Ishikawa (cell line): Measurements from ENCODE around the gene MYZAP.

Experiments used
- CEBPB ChIP-seq: IDR thresholded peaks from 2 replicates; pipeline ENCODE4 v1.6.1; 2012
- CREB1 ChIP-seq: IDR thresholded peaks from 2 replicates; pipeline ENCODE4 v1.6.1; 2012; ENCODE audit warnings: low read depth
- EGR1 ChIP-seq: IDR thresholded peaks from 2 replicates; pipeline ENCODE4 v1.6.1; 2012
- EP300 ChIP-seq: IDR thresholded peaks from 2 replicates; pipeline ENCODE4 v1.6.1; 2012; ENCODE audit warnings: borderline replicate concordance
- FOXM1 ChIP-seq: IDR thresholded peaks from 2 replicates; pipeline ENCODE4 v1.6.1; 2012; ENCODE audit warnings: low read depth, borderline replicate concordance
- NFIC ChIP-seq: IDR thresholded peaks from 2 replicates; pipeline ENCODE4 v1.6.1; 2012
- RAD21 ChIP-seq: IDR thresholded peaks from 2 replicates; pipeline ENCODE4 v1.6.1; 2012; ENCODE audit warnings: low read depth
- TAF1 ChIP-seq: IDR thresholded peaks from 2 replicates; pipeline ENCODE4 v1.6.1; 2012; ENCODE audit warnings: low read depth, mild to moderate bottlenecking
- TCF12 ChIP-seq: IDR thresholded peaks from 2 replicates; pipeline ENCODE4 v1.6.1; 2012; ENCODE audit warnings: low read depth
- TEAD4 ChIP-seq: IDR thresholded peaks from 2 replicates; pipeline ENCODE4 v1.6.1; 2012
- ZBTB7A ChIP-seq: IDR thresholded peaks from 2 replicates; pipeline ENCODE4 v1.6.1; 2012; ENCODE audit warnings: low read depth
- TF ChIP-seq, protein P1 (sequence below): IDR thresholded peaks from 2 replicates; pipeline ENCODE4 v1.6.1; 2012
- TF ChIP-seq, protein P2 (sequence below): IDR thresholded peaks from 2 replicates; pipeline ENCODE4 v1.6.1; 2012
- TF ChIP-seq, protein P3 (sequence below): IDR thresholded peaks from 2 replicates; pipeline ENCODE4 v1.6.1; 2012; ENCODE audit warnings: low read depth, mild to moderate bottlenecking

MYZAP gene

DNA sequence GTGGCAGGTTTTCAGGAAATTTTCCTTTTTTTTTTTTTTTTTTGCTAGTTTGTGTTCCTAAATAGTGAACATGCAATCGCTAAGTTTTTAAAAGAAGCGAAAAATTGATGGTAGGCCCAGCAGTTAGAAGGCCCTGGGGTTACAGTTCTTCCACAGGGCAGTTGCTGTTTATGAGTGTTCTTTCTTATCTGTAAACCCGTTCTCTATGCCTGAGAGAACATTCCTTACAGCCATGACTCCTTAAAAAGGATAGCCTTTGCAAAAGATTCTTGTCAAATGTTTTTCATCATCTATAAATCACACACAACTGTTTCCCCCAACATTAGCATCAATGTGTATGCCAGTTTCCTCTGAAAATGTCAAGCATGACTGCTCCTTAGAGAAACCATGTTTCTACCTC is 23.8 kb upstream of the MYZAP start:
- TF ChIP-seq ZBTB7A, result no peak
- TF ChIP-seq FOXM1, result no peak
- no peak for TF ChIP-seq EP300
- no peak for TF ChIP-seq RAD21
- TF ChIP-seq TAF1, result no peak
- TF ChIP-seq NFIC, result no peak
- no peak for TF ChIP-seq TCF12
- TF ChIP-seq, protein P1, sequence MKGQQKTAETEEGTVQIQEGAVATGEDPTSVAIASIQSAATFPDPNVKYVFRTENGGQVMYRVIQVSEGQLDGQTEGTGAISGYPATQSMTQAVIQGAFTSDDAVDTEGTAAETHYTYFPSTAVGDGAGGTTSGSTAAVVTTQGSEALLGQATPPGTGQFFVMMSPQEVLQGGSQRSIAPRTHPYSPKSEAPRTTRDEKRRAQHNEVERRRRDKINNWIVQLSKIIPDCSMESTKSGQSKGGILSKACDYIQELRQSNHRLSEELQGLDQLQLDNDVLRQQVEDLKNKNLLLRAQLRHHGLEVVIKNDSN, result no peak
- TF ChIP-seq, protein P2, sequence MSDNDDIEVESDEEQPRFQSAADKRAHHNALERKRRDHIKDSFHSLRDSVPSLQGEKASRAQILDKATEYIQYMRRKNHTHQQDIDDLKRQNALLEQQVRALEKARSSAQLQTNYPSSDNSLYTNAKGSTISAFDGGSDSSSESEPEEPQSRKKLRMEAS, result no peak
- TF ChIP-seq TEAD4, result no peak
- no peak for TF ChIP-seq CREB1
- no peak for TF ChIP-seq CEBPB
- TF ChIP-seq, protein P3, sequence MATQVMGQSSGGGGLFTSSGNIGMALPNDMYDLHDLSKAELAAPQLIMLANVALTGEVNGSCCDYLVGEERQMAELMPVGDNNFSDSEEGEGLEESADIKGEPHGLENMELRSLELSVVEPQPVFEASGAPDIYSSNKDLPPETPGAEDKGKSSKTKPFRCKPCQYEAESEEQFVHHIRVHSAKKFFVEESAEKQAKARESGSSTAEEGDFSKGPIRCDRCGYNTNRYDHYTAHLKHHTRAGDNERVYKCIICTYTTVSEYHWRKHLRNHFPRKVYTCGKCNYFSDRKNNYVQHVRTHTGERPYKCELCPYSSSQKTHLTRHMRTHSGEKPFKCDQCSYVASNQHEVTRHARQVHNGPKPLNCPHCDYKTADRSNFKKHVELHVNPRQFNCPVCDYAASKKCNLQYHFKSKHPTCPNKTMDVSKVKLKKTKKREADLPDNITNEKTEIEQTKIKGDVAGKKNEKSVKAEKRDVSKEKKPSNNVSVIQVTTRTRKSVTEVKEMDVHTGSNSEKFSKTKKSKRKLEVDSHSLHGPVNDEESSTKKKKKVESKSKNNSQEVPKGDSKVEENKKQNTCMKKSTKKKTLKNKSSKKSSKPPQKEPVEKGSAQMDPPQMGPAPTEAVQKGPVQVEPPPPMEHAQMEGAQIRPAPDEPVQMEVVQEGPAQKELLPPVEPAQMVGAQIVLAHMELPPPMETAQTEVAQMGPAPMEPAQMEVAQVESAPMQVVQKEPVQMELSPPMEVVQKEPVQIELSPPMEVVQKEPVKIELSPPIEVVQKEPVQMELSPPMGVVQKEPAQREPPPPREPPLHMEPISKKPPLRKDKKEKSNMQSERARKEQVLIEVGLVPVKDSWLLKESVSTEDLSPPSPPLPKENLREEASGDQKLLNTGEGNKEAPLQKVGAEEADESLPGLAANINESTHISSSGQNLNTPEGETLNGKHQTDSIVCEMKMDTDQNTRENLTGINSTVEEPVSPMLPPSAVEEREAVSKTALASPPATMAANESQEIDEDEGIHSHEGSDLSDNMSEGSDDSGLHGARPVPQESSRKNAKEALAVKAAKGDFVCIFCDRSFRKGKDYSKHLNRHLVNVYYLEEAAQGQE, result no peak
- no peak for TF ChIP-seq EGR1

DNA sequence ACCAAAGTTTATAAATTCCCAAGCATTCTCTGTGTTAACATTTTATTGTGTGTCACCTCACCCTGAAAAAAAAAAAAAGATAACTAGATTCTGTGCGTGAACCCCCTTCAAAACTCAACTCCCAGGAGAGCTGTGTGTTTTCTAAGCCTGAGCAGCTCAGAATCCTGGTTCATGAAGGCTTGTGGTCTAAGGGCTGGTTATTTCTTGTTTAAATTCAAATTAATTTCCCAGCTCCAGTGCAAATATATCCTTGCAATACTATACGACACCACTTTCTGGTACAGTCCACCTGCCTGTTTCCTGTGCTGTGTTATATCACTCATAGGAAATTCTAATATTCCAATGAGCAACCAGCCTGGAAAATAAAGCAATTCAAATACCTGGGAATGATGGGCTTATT is 23.4 kb upstream of the MYZAP start:
- TF ChIP-seq EP300 (no peak), TEAD4 (no peak)

DNA sequence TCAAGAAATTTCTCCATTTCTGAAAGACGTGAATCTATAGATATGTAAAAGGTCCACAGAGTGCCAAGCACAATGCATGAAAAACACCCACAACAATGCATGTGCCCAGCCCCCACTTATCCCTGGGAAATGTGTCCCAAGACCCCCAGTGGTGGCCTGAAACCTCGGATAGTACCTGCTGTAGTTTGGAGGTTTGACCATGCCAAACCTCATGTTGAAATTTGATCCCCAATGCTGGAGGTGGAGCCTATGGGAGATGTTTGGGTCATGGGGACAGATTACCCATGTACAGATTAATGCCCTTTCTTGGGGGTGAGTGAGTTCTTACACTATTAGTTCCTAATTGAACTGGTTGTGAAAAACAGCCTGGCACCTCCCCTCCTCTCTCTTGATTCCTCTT is 21.4 kb upstream of the MYZAP start:
- no peak for TF ChIP-seq CEBPB
- no peak for TF ChIP-seq TAF1
- TF ChIP-seq, protein P3, result no peak
- TF ChIP-seq ZBTB7A, result no peak
- TF ChIP-seq EP300, result no peak

DNA sequence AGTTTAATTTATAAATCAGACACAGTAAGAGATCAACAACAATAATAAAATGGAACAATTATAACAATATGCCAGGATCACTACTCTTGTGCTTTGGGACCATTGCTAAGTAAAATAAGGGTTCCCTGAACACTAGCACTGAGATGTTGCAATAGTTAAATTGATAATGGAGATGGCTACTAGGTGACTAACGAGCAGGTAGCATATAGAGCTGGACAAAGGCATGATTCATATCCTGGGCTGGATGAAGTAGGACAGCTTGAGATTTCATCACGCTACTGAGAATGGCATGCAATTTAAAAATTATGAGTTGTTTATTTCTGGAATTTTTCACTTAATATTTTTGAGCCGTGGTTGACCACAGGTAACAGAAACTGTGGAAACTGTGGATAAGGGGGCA is 20.7 kb upstream of the MYZAP start:
- TF ChIP-seq CEBPB, result peak; percentile 85
- TF ChIP-seq CREB1, result no peak

DNA sequence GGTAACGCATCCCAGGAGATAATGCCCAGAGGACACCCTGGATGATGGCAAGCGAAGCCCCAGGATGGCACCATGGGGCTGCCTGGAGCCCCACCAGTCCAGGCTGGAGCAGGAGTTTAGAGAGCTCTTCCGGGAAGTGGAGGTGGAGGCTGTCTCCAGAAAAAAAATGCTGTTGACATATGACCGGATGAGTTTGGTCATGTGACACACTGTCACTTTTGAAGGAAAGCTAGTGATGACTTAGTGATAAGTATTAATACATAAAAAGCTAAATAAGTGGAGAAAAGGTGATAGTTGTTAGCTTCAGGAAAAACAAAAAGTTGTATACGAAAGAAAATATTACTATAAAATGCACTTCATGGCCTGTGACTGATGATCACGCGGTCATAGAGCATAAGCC is 20.0 kb upstream of the MYZAP start:
- TF ChIP-seq TAF1, result no peak
- TF ChIP-seq, protein P1, result 0 out of 2 replicates have a peak, but pooled peaks have one; percentile 16

DNA sequence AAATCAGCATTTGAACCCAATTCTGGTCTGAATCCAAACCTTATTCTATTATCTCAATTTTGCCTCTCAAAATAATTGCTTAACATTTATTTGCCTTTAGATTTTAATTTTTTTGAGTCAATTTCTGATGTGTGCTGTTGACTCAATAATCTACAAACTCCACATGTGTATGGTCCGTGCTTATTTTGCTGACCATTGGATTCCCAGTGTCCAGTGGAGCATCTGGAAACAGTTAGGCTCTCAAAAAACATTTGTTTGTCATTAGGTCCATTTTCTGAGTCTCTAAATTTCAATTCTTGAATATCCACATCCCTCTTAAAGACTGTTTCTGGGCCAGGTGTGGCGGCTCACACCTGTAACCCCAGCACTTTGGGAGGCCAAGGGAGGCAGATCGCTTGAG is 19.2 kb upstream of the MYZAP start:
- TF ChIP-seq NFIC (no peak), TCF12 (no peak), TAF1 (no peak), TEAD4 (no peak), EP300 (no peak), CEBPB (no peak), EGR1 (no peak), ZBTB7A (no peak)

DNA sequence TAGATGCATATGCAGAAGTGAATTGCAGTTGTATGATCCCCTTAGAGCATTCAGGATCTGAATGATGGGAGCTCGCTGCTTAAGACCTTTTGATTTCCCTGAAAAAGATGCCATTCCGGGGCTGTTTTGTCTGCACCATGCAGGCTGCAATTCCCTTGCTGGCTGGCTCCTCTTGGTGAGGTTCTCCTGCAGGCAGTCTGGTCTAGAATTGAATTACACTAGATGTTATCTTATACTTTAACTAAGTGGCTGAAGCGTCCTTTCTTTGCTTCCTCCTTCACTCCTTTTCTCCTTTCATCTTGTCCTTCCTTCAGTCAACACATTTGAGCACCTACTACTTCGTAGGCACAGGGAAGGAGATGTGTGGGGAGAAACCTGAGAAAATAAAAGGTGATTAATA is 18.6 kb upstream of the MYZAP start:
- TF ChIP-seq, protein P3, result no peak
- TF ChIP-seq TCF12 (no peak), EP300 (no peak), TEAD4 (no peak), RAD21 (no peak)
- TF ChIP-seq, protein P1, result no peak
